ENCODE measurements around the gene CNGA4.

DNA sequence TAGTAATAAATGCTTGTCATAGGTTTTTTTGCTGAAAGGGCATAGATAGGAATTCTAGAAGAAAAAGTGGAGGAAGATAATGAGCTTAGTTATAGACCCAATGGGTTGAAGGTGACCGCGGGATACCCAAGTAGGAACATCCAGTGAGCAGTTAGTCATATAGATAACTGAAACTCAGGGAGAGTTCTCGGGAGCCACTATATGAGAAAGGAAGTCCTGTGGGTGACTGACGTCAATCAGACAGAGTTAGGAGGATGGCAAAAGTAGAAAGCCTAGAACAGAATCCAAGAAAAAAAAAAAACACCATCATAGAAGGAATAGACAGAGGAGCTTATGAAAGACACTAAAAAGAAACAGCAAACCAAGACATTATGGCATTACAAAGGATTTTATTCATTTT lies 1.6 kb upstream of the CNGA4 start:
- TF ChIP-seq GATA3 (IDR thresholded peaks at IDR 0.05; ENCODE audit: low read depth, low read length) (no peak), GATA2 (IDR thresholded peaks at IDR 0.05; ENCODE audit: low read depth, low read length) (no peak)
